H1 (cell line): ENCODE results near the gene OR2C1. TPM values are rescaled to one million over a fixed set of nuclear protein-coding genes. Genes with fewer than 3 reads are reported as not detected.

Source experiments
- CTCF ChIA-PET: fragments of 300-600 bp; sonication (Branson Sonifier 250); formaldehyde crosslinking; loops from one replicate; lab custom pipeline; 2021; ENCODE audit not compliant: partially characterized antibody; lab: Charles Lee
- POLR2A ChIA-PET: fragments of 300-600 bp; sonication (Branson Sonifier 250); formaldehyde crosslinking; loops from one replicate; lab custom pipeline; 2021; ENCODE audit warnings: inconsistent platforms; ENCODE audit not compliant: partially characterized antibody; lab: Charles Lee
- DNase-seq, 2 experiments: peaks; one replicate each; pipeline versions ENCODE4 v3.0.0 to v3.0.0-alpha.2; 2010 to 2022; ENCODE audit warnings: low spot score in 2 of 2, low read depth in 1 of 2, mixed read lengths in 1 of 2
- FAIRE-seq: peaks from 2 replicates; lab custom pipeline; 2011; peaks lifted over from hg19 to GRCh38; lab: Jason Lieb, UNC
- H2AFZ ChIP-seq: 2 replicates; pipeline ENCODE4 v1.8.1; 2012; ENCODE audit warnings: low read length, inconsistent platforms
- H2AK5ac ChIP-seq: 2 replicates; pipeline ENCODE4 v1.6.1; 2013; ENCODE audit warnings: low read depth, low read length
- H2BK120ac ChIP-seq: replicated peaks from 2 replicates; pipeline ENCODE3; 2013; ENCODE audit warnings: low read depth, low read length, inconsistent platforms
- H2BK12ac ChIP-seq: 2 replicates; pipeline ENCODE4 v1.6.1; 2013; ENCODE audit warnings: low read depth, low read length
- H2BK15ac ChIP-seq: 2 replicates; pipeline ENCODE4 v1.6.1; 2013; ENCODE audit warnings: low read length
- H2BK20ac ChIP-seq: 2 replicates; pipeline ENCODE4 v1.6.1; 2013; ENCODE audit warnings: low read length
- H2BK5ac ChIP-seq: 2 replicates; pipeline ENCODE4 v1.6.1; 2013; ENCODE audit warnings: low read depth, low read length
- H3K14ac ChIP-seq: 2 replicates; pipeline ENCODE4 v1.6.1; 2013; ENCODE audit warnings: inconsistent platforms; ENCODE audit not compliant: insufficient read length
- H3K18ac ChIP-seq: 2 replicates; pipeline ENCODE4 v1.6.1; 2013; ENCODE audit warnings: low read length; ENCODE audit errors: extremely low read depth
- H3K23ac ChIP-seq: 2 replicates; pipeline ENCODE4 v1.6.1; 2013; ENCODE audit warnings: inconsistent platforms; ENCODE audit not compliant: insufficient read length
- H3K23me2 ChIP-seq: 2 replicates; pipeline ENCODE4 v1.6.1; 2013; ENCODE audit warnings: low read depth, low read length
- H3K27ac ChIP-seq: 2 replicates; pipeline ENCODE4 v1.6.1; 2011; ENCODE audit warnings: low read depth, low read length, inconsistent platforms
- H3K27me3 ChIP-seq, 4 experiments: replicated peaks in 1 of 4; 1 replicate in 1 of 4; 2 replicates in 3 of 4; pipeline versions ENCODE4 v1.6.1 to v1.8.1; 2011 to 2013; ENCODE audit warnings: low read length in 3 of 4, mild to moderate bottlenecking in 3 of 4, inconsistent platforms in 2 of 4, mixed read lengths in 2 of 4, moderate library complexity in 1 of 4; ENCODE audit not compliant: control insufficient read depth in 3 of 4, insufficient read depth in 3 of 4; ENCODE audit errors: extremely low read depth in 1 of 4
- H3K36me3 ChIP-seq, 4 experiments: 2 replicates each; pipeline versions ENCODE4 v1.6.1 to v1.8.1; 2011 to 2013; ENCODE audit warnings: mild to moderate bottlenecking in 4 of 4, low read length in 3 of 4, moderate library complexity in 2 of 4, control low read depth in 1 of 4, inconsistent platforms in 1 of 4; ENCODE audit not compliant: insufficient read depth in 4 of 4, control insufficient read depth in 2 of 4
- H3K4ac ChIP-seq: replicated peaks from 2 replicates; pipeline ENCODE3; 2013; ENCODE audit warnings: low read length, low read depth, mixed read lengths, inconsistent platforms; ENCODE audit not compliant: insufficient read length
- H3K4me1 ChIP-seq, 4 experiments: replicated peaks in 1 of 4; 1 replicate in 1 of 4; 2 replicates in 3 of 4; pipeline versions ENCODE4 v1.6.1 to v1.8.1; 2011 to 2013; ENCODE audit warnings: low read length in 3 of 4, inconsistent platforms in 2 of 4, mixed read lengths in 1 of 4; ENCODE audit not compliant: insufficient read depth in 4 of 4, control insufficient read depth in 3 of 4
- H3K4me2 ChIP-seq, 2 experiments: 2 replicates each; pipeline versions ENCODE4 v1.6.1 to v1.8.1; 2011 to 2013; ENCODE audit warnings: low read depth in 2 of 2, low read length in 2 of 2, control low read depth in 1 of 2, inconsistent platforms in 1 of 2, mild to moderate bottlenecking in 1 of 2; ENCODE audit not compliant: insufficient read depth in 1 of 2
- H3K4me3 ChIP-seq, 4 experiments: fragments of 200-600, 300-600 bp in 1 of 4; sonication (generic), shearing (Covaris generic), sonication (Bioruptor Twin) in 1 of 4; 2 replicates each; pipeline versions ENCODE4 v1.5.1 to v1.8.1; 2011 to 2016; ENCODE audit warnings: low read length in 4 of 4, low read depth in 3 of 4, control low read depth in 2 of 4, inconsistent platforms in 2 of 4, mild to moderate bottlenecking in 2 of 4, mixed read lengths in 1 of 4, moderate library complexity in 1 of 4; ENCODE audit not compliant: insufficient read depth in 2 of 4; ENCODE audit errors: extremely low read depth in 1 of 4
- H3K56ac ChIP-seq: replicated peaks from 2 replicates; pipeline ENCODE3; 2013; ENCODE audit warnings: low read depth, mild to moderate bottlenecking, mixed read lengths, low read length, inconsistent platforms; ENCODE audit not compliant: insufficient read length
- H3K79me1 ChIP-seq: 2 replicates; pipeline ENCODE4 v1.6.1; 2013; ENCODE audit warnings: low read depth, low read length, control low read depth
- H3K79me2 ChIP-seq, 2 experiments: 2 replicates each; pipeline versions ENCODE4 v1.6.1 to v1.8.1; 2012 to 2013; ENCODE audit warnings: low read length in 2 of 2, mild to moderate bottlenecking in 2 of 2, inconsistent platforms in 1 of 2; ENCODE audit not compliant: insufficient read depth in 2 of 2, control insufficient read depth in 1 of 2
- H3K9ac ChIP-seq, 4 experiments: replicated peaks in 1 of 4; 1 replicate in 1 of 4; 2 replicates in 3 of 4; pipeline versions ENCODE4 v1.6.1 to v1.8.1; 2011 to 2013; ENCODE audit warnings: low read depth in 3 of 4, low read length in 3 of 4, control low read depth in 2 of 4, mild to moderate bottlenecking in 2 of 4, moderate library complexity in 2 of 4, inconsistent platforms in 1 of 4; ENCODE audit errors: extremely low read depth in 1 of 4
- H3K9me3 ChIP-seq, 2 experiments: 2 replicates each; pipeline versions ENCODE4 v1.6.1 to v1.8.1; 2012 to 2013; ENCODE audit warnings: mild to moderate bottlenecking in 2 of 2, moderate library complexity in 2 of 2, control low read depth in 1 of 2, inconsistent platforms in 1 of 2, low read depth in 1 of 2, low read length in 1 of 2, mixed read lengths in 1 of 2; ENCODE audit not compliant: insufficient read depth in 2 of 2
- H4K20me1 ChIP-seq, 2 experiments: replicated peaks in 1 of 2; 2 replicates each; pipeline versions ENCODE3 to v1.8.1; 2011 to 2013; ENCODE audit warnings: inconsistent platforms in 2 of 2, low read length in 2 of 2, mild to moderate bottlenecking in 1 of 2; ENCODE audit not compliant: insufficient read depth in 2 of 2, control insufficient read depth in 1 of 2
- H4K5ac ChIP-seq: 2 replicates; pipeline ENCODE4 v1.6.1; 2013; ENCODE audit warnings: low read length, low read depth, mixed read lengths, inconsistent platforms; ENCODE audit not compliant: insufficient read length
- H4K8ac ChIP-seq: 2 replicates; pipeline ENCODE4 v1.8.0; 2013; ENCODE audit warnings: mild to moderate bottlenecking, moderate library complexity, low read length, inconsistent platforms; ENCODE audit not compliant: insufficient read depth; ENCODE audit errors: extremely low read depth
- H4K91ac ChIP-seq: replicated peaks from 2 replicates; pipeline ENCODE3; 2013; ENCODE audit warnings: low read length, mixed read lengths, inconsistent platforms; ENCODE audit not compliant: insufficient read length
- CBX5 ChIP-seq: fragments of 300-800, 300-1000 bp; sonication (generic); IDR thresholded peaks from 2 replicates; pipeline ENCODE4 v1.7.1; 2016; ENCODE audit warnings: antibody characterized with exemption, low read length, low read depth
- TAF1 ChIP-seq: IDR thresholded peaks from 2 replicates; pipeline ENCODE4 v1.6.1; 2011; ENCODE audit warnings: mild to moderate bottlenecking, low read depth, low read length
- WGBS, 2 experiments: shearing (Covaris generic) in 1 of 2; methylation state at CpG; one replicate each; pipeline versions ENCODE4 v1.1.6 to v1.1.7; 2013 to 2015; ENCODE audit warnings: low lambda C conversion rate in 2 of 2, mixed read lengths in 2 of 2, inconsistent platforms in 1 of 2, low coverage in 1 of 2, missing lambda C conversion rate in 1 of 2; ENCODE audit not compliant: insufficient replicate concordance in 2 of 2, insufficient coverage in 1 of 2, insufficient read length in 1 of 2; ENCODE audit errors: extremely low coverage in 1 of 2, missing lambda C conversion rate in 1 of 2; 5-methylcytosine and 5-hydroxymethylcytosine counted together
- polyA plus RNA-seq, 7 experiments: library from polyadenylated mRNA; depleted of rRNA in 3 of 7; stranded (reverse) in 5 of 7; unstranded in 2 of 7; fragments of >200 nt in 5 of 7; fragments of 200-250 nt in 2 of 7; gene quantifications; 1 replicate in 5 of 7; 2 replicates in 1 of 7; 4 replicates in 1 of 7; pipeline versions ENCODE4 v1.2.1 to v1.2.3, GENCODE V29; 2011 to 2013; ENCODE audit warnings: missing spikeins in 2 of 7, mixed read lengths in 2 of 7
- total RNA-seq: library from RNA; stranded (reverse); fragmentation: NEBNext Ultra II Directional; extraction: Animal tissue kit (Norgen Biotek cat#: 25700); gene quantifications from 2 replicates; pipeline ENCODE4 v1.2.1, GENCODE V29; 2021

Gene OR2C1
- total and polyA plus RNA-seq, 2 of the 8 experiments (the other 6 are each of a cell fraction or from before 2014, with no cell fraction given): not detected

- Histone ChIP-seq H3K27ac (no peak overlapping the region), H3K9ac (no peak overlapping the region), H2BK12ac (no peak overlapping the region), H3K4ac (no peak overlapping the region), H4K91ac (no peak overlapping the region), H2BK15ac (no peak overlapping the region), H4K20me1 (no peaks in the 10 kb centered on the region), H3K4me3 (peak overlapping the region in 1 of 4 experiments; percentile 24; a peak in 1 of 8 replicates), H3K23me2 (no peaks in the 10 kb centered on the region), H3K14ac (no peak overlapping the region), H4K8ac (no peak overlapping the region), H2BK120ac (no peak overlapping the region), H3K27me3 (no peaks in the 10 kb centered on the region), H4K5ac (no peak overlapping the region), H3K56ac (no peak overlapping the region), H3K4me2 (no peak overlapping the region), H3K79me2 (no peaks in the 10 kb centered on the region), H3K9me3 (peaks cover 64 to 68% of the 10 kb centered on the region in 2 experiments), H2BK5ac (no peak overlapping the region)
- WGBS, 2 experiments: 94% methylated on average over 10 of the region's 10 CpGs; no CpG with 5 or more reads in 1 of the 2 experiments
- POLR2A ChIA-PET: interaction anchor here (0.8 to 2.0 kb wide), 3 partner anchors 10 to 94 kb away, joined by 3 to 8 read pairs (median 3); partner anchors contain the start of genes ZNF174 and ZSCAN32
- TF ChIP-seq CBX5 (0 out of 2 replicates have a peak, but pooled peaks have one; percentile 69), TAF1 (no peak)
- TF ChIP-seq, all 59 proteins: peak for 1
- no peak overlapping the region for H2AFZ ChIP-seq
- no peaks in the 10 kb centered on the region for H3K79me1 ChIP-seq
- no peak overlapping the region for H3K23ac ChIP-seq
- no peak for DNase-seq
- CTCF ChIA-PET: interaction anchor here (0.7 kb wide), 1 partner anchor 18 kb away, joined by 3 read pairs; the partner anchor contains the start of gene ZNF174
- FAIRE-seq: no peak
- H3K4me1 ChIP-seq: no peaks in the 10 kb centered on the region
- H3K18ac ChIP-seq: no peak overlapping the region
- no peak overlapping the region for H2BK20ac ChIP-seq
- H2AK5ac ChIP-seq: no peak overlapping the region
- peaks cover 17 to 53% (median 34%) of the 10 kb centered on the region in 4 experiments for H3K36me3 ChIP-seq
Observed at GRCh38 chr16:3383045-3383448, 27.4 kb downstream of the OR2C1 start.
